ENCODE data around the gene EPHB6. TPM values are rescaled to one million over a fixed set of nuclear protein-coding genes. Genes with fewer than 3 reads are reported as not detected.

The EPHB6 gene
- total RNA-seq, 1 experiment from 2014 or later = 12.6 TPM

GRCh38 chr7:142815134-142815533 is 39.7 kb upstream of the EPHB6 start:
- H3K9ac ChIP-seq (ENCODE audit: low read length) = no peak overlapping the region
- no peaks in the 10 kb centered on the region for H3K9me2 ChIP-seq (ENCODE audit: insufficient read depth)
- peaks cover 30% of the 10 kb centered on the region; the same call in 1 of the 2 replicates for H3K27me3 ChIP-seq (ENCODE audit: insufficient read depth, low read length)
- H3K4me3 ChIP-seq (replicated peaks in 1 of 2; ENCODE audit: low read depth in 1 of 2, low read length in 2 of 2) = no peak overlapping the region
- ChIA-PET POLR2A (no interaction called here), RAD21 (ENCODE audit: low non-redundant PET in 1 of 2, low total read pairs in 2 of 2, uncharacterized antibody in 2 of 2, unreplicated experiment in 2 of 2) (no interaction called here), CTCF (no interaction called here)
- no peak for DNase-seq (ENCODE audit: low read depth, low spot score)
- H3K79me2 ChIP-seq (ENCODE audit: insufficient read depth, low read length) = no peaks in the 10 kb centered on the region
- no peak overlapping the region for H3K4me2 ChIP-seq (ENCODE audit: low read length)
- H3K4me1 ChIP-seq (ENCODE audit: control insufficient read depth in 1 of 2, insufficient read depth in 2 of 2, low read length in 2 of 2) = peaks cover 0 to 12% of the 10 kb centered on the region in 2 experiments; a peak in 3 of 4 replicates
- BruUV-seq (replicated peaks) = no TSS peak
- intact Hi-C loops (cut with micrococcal nuclease) = loop anchor here (10.0 kb wide), 1 partner anchor 280 kb away; no protein-coding TSS in a partner anchor
- H3K36me3 ChIP-seq (ENCODE audit: control insufficient read depth in 1 of 2, insufficient read depth in 2 of 2, low read length in 2 of 2) = no peaks in the 10 kb centered on the region
- TF ChIP-seq POLR2A (IDR thresholded peaks at IDR 0.05; ENCODE audit: borderline replicate concordance, extremely low read depth, insufficient read depth, insufficient read length) (no peak), SIN3A (IDR thresholded peaks at IDR 0.05; ENCODE audit: low read depth) (no peak), EZH2 (IDR thresholded peaks at IDR 0.05) (no peak), ATF3 (IDR thresholded peaks at IDR 0.05) (no peak), SP1 (IDR thresholded peaks at IDR 0.05; ENCODE audit: low read depth) (no peak), ZFX (IDR thresholded peaks at IDR 0.05) (no peak), CTCF (IDR thresholded peaks at IDR 0.05 in 2 of 3, conservative IDR thresholded peaks at IDR 0.05 in 1 of 3; ENCODE audit: borderline replicate concordance in 1 of 3, insufficient read depth in 1 of 3, low read depth in 2 of 3, low read length in 2 of 3) (no peak), ZNF274 (IDR thresholded peaks at IDR 0.05; ENCODE audit: low read depth, low read length) (no peak), FOSL1 (IDR thresholded peaks at IDR 0.05; ENCODE audit: low read depth) (no peak), TCF7L2 (IDR thresholded peaks at IDR 0.05; ENCODE audit: borderline replicate concordance, extremely low read depth, insufficient read depth, insufficient read length) (no peak), REST (IDR thresholded peaks at IDR 0.05; ENCODE audit: low read depth) (no peak), ZBTB33 (IDR thresholded peaks at IDR 0.05; ENCODE audit: extremely low read depth, insufficient replicate concordance, low read length) (no peak), EGR1 (IDR thresholded peaks at IDR 0.05; ENCODE audit: low read depth) (no peak), RAD21 (IDR thresholded peaks at IDR 0.05; ENCODE audit: low read depth) (no peak), YY1 (IDR thresholded peaks at IDR 0.05; ENCODE audit: extremely low read depth, insufficient replicate concordance, low read depth, low read length) (no peak), JUND (IDR thresholded peaks at IDR 0.05) (no peak)
- no peak overlapping the region for H2AFZ ChIP-seq (ENCODE audit: low read depth, low read length, poor library complexity, severe bottlenecking)
- ATAC-seq = no peak
- no peak overlapping the region for H3K27ac ChIP-seq (ENCODE audit: low read depth, low read length)
- no peaks in the 10 kb centered on the region for H4K20me1 ChIP-seq (ENCODE audit: insufficient read depth)
- no peaks in the 10 kb centered on the region for H3K9me3 ChIP-seq (ENCODE audit: control insufficient read depth in 1 of 2, insufficient read depth in 1 of 2, low read depth in 1 of 2, low read length in 2 of 2)
